Measurements from ENCODE around the gene LETM1. TPM values are rescaled to one million over a fixed set of nuclear protein-coding genes. Genes with fewer than 3 reads are reported as not detected.
"Not testable (repeated sequence)": the region's sequence is repeated elsewhere in the genome, so short reads cannot be mapped to it uniquely, and the experiment has no call there.

LETM1 gene
- polyA plus RNA-seq, 1 donor (not counting 4 experiments of a cell fraction or from before 2014, with no cell fraction given), result 25.6 TPM

DNA sequence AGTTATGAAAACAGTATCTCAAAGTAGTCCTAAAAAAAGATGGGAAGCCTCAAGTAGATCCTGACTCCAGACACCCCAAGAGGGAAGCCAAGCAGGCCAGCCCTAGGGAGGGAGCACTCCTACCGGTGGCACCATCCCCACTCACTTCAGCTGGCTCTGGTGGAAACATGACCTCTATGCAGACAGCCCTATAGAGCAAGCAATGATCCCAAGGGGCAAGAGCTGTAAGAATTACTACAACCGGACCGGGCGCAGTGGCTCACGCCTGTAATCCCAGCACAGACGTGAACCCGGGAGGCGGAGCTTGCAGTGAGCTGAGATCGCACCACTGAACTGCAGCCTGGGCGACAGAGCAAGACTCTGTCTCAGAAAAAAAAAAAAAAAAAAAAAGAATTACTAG lies 5.7 kb downstream of the LETM1 start:
- Histone ChIP-seq H4K20me1 (ENCODE audit: control insufficient read depth, extremely low read depth, insufficient read depth, low read length) (peaks cover 6% of the 10 kb centered on the region), H3K79me2 (ENCODE audit: control insufficient read depth, insufficient read depth, low read length) (peaks cover 73% of the 10 kb centered on the region), H3K4me1 (ENCODE audit: control insufficient read depth, extremely low read depth, insufficient read depth, low read length) (peaks cover 20% of the 10 kb centered on the region), H3K27ac (ENCODE audit: control insufficient read depth, insufficient read depth, low read length) (no peak overlapping the region), H3K9ac (ENCODE audit: control insufficient read depth, extremely low read depth, insufficient read depth, low read length) (no peak overlapping the region), H2AFZ (ENCODE audit: control insufficient read depth, low read length) (no peak overlapping the region), H3K36me3 (ENCODE audit: control insufficient read depth in 2 of 2, extremely low read depth in 1 of 2, insufficient read depth in 2 of 2, low read length in 2 of 2) (peaks cover 4 to 23% of the 10 kb centered on the region in 2 experiments), H3K9me3 (ENCODE audit: control insufficient read depth, low read depth, low read length) (no peaks in the 10 kb centered on the region), H3K4me3 (ENCODE audit: control insufficient read depth in 2 of 3, extremely low read depth in 1 of 3, insufficient read depth in 2 of 3, low read depth in 1 of 3, low read length in 3 of 3) (no peak overlapping the region), H3K27me3 (ENCODE audit: control insufficient read depth, extremely low read depth, insufficient read depth, low read length) (no peaks in the 10 kb centered on the region), H3K4me2 (ENCODE audit: control insufficient read depth, extremely low read depth, insufficient read depth, low read depth, low read length) (no peak overlapping the region), H3K9me1 (ENCODE audit: control insufficient read depth, extremely low read depth, insufficient read depth, low read length) (peaks cover 11% of the 10 kb centered on the region)
- FAIRE-seq (no peak), DNase-seq (ENCODE audit: low read depth, low spot score) (no peak)
- TF ChIP-seq EZH2 (IDR thresholded peaks at IDR 0.05; ENCODE audit: low read length), result no peak
- no peak for TF ChIP-seq CTCF (optimal IDR thresholded peaks at IDR 0.05 in 1 of 3, IDR thresholded peaks at IDR 0.05 in 1 of 3, conservative IDR thresholded peaks at IDR 0.05 in 1 of 3; ENCODE audit: extremely low read depth in 1 of 3, insufficient read depth in 2 of 3, low read length in 3 of 3)
- dilution Hi-C loops (cut with MboI; ENCODE audit: extremely low pct_ligation_motif_present, low sequenced_read_pairs), result no loop called here

DNA sequence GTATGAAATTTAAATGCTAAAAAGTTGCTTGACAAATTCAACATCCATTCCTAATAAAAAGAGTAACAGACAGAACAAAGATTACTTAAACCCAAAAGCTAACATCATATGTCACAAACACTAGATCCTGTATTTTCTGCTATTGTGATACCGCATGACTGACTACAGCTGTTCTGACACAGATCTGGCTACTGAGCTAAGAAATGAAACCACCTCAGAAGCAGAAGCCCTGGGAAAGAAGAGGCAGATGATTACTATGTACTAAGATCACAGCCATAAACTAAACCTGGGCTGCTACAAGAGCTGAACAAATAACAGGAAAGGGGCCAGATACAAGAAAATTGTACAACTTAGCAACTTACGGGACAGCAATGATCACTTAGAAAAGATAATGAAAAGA lies 9.4 kb downstream of the LETM1 start:
- Histone ChIP-seq H3K9ac (ENCODE audit: control insufficient read depth, extremely low read depth, insufficient read depth, low read length) (no peak overlapping the region), H3K27ac (ENCODE audit: control insufficient read depth, insufficient read depth, low read length) (no peak overlapping the region), H3K4me1 (ENCODE audit: control insufficient read depth, extremely low read depth, insufficient read depth, low read length) (no peaks in the 10 kb centered on the region), H2AFZ (ENCODE audit: control insufficient read depth, low read length) (no peak overlapping the region), H4K20me1 (ENCODE audit: control insufficient read depth, extremely low read depth, insufficient read depth, low read length) (peaks cover 6% of the 10 kb centered on the region), H3K9me3 (ENCODE audit: control insufficient read depth, low read depth, low read length) (no peaks in the 10 kb centered on the region), H3K9me1 (ENCODE audit: control insufficient read depth, extremely low read depth, insufficient read depth, low read length) (peaks cover 2% of the 10 kb centered on the region), H3K27me3 (ENCODE audit: control insufficient read depth, extremely low read depth, insufficient read depth, low read length) (no peaks in the 10 kb centered on the region), H3K36me3 (ENCODE audit: control insufficient read depth in 2 of 2, extremely low read depth in 1 of 2, insufficient read depth in 2 of 2, low read length in 2 of 2) (peaks cover 11 to 37% of the 10 kb centered on the region in 2 experiments), H3K4me2 (ENCODE audit: control insufficient read depth, extremely low read depth, insufficient read depth, low read depth, low read length) (no peak overlapping the region), H3K79me2 (ENCODE audit: control insufficient read depth, insufficient read depth, low read length) (peaks cover 71% of the 10 kb centered on the region), H3K4me3 (ENCODE audit: control insufficient read depth in 2 of 3, extremely low read depth in 1 of 3, insufficient read depth in 2 of 3, low read depth in 1 of 3, low read length in 3 of 3) (no peak overlapping the region)
- dilution Hi-C loops (cut with MboI; ENCODE audit: extremely low pct_ligation_motif_present, low sequenced_read_pairs), result no loop called here
- TF ChIP-seq EZH2 (IDR thresholded peaks at IDR 0.05; ENCODE audit: low read length), result no peak
- TF ChIP-seq CTCF (optimal IDR thresholded peaks at IDR 0.05 in 1 of 3, IDR thresholded peaks at IDR 0.05 in 1 of 3, conservative IDR thresholded peaks at IDR 0.05 in 1 of 3; ENCODE audit: extremely low read depth in 1 of 3, insufficient read depth in 2 of 3, low read length in 3 of 3), result no peak
- DNase-seq (ENCODE audit: low read depth, low spot score), result no peak
- no peak for FAIRE-seq

GRCh38 chr4:1844618-1845017 lies 11.3 kb downstream of the LETM1 start:
- peaks cover 62% of the 10 kb centered on the region for H3K79me2 ChIP-seq (ENCODE audit: control insufficient read depth, insufficient read depth, low read length)
- H3K9me1 ChIP-seq (ENCODE audit: control insufficient read depth, extremely low read depth, insufficient read depth, low read length); H3K9me3 ChIP-seq (ENCODE audit: control insufficient read depth, low read depth, low read length); H2AFZ ChIP-seq (ENCODE audit: control insufficient read depth, low read length); H3K4me3 ChIP-seq (ENCODE audit: control insufficient read depth in 2 of 3, extremely low read depth in 1 of 3, insufficient read depth in 2 of 3, low read depth in 1 of 3, low read length in 3 of 3); H3K4me2 ChIP-seq (ENCODE audit: control insufficient read depth, extremely low read depth, insufficient read depth, low read depth, low read length); H4K20me1 ChIP-seq (ENCODE audit: control insufficient read depth, extremely low read depth, insufficient read depth, low read length); H3K27me3 ChIP-seq (ENCODE audit: control insufficient read depth, extremely low read depth, insufficient read depth, low read length); FAIRE-seq; H3K4me1 ChIP-seq (ENCODE audit: control insufficient read depth, extremely low read depth, insufficient read depth, low read length); dilution Hi-C loops (cut with MboI; ENCODE audit: extremely low pct_ligation_motif_present, low sequenced_read_pairs); DNase-seq (ENCODE audit: low read depth, low spot score); H3K9ac ChIP-seq (ENCODE audit: control insufficient read depth, extremely low read depth, insufficient read depth, low read length); H3K27ac ChIP-seq (ENCODE audit: control insufficient read depth, insufficient read depth, low read length): not testable (repeated sequence)
- H3K36me3 ChIP-seq (ENCODE audit: control insufficient read depth in 2 of 2, extremely low read depth in 1 of 2, insufficient read depth in 2 of 2, low read length in 2 of 2), result peaks cover 17 to 38% of the 10 kb centered on the region in 2 experiments

All from keratinocyte (primary cell).